ENCODE data around the gene TCEA3. TPM values are rescaled to one million over a fixed set of nuclear protein-coding genes. Genes with fewer than 3 reads are reported as not detected.

The TCEA3 gene
- total RNA-seq, 4 donors from 2014 or later: 21.4 to 45.8 (median 26.6) TPM

DNA sequence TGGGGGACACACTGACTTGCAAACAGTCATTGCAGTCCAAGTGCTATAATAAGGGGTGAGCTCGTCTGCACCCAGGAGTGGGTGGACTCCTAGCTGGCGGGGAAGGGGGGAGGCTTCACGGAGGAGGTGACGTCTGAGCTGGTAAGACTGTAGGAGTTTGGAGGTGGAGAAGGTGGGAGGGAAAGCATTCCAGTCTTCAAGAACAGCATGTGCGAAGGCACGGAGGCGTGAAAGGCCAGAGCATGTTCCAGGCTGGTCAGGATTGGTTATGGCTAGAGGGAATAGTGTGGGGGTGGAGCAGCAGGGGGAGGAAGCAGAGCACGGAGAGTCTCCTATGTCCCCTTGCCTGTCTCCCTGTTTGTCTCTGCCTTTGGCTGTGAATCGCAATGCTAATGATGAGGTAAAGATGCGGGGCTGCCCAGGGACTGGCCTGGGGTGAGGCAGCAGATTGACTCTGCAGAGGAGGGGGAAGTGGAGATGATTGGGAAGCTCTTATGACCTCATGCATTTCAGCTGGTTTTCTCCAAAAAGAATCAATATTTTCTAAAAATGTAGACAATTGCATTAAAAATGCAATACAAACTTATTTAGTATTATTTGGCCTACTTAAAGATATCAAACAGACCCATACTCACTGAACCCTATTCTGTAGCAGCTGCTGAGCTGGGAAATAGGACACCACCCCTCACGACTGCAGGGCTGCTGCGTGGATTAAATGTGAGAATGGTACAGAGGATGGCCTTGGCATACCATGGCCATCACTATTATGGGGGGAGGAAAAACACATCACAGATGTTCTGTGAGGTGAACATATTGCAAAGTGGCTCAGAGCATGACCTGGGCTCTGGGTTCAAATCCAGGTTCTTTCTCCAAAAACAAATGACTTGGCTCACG lies 52.3 kb downstream of the TCEA3 start:
- Histone ChIP-seq H3K9me3 (no peaks in the 10 kb centered on the region), H3K4me1 (peaks cover 5 to 52% (median 28%) of the 10 kb centered on the region in 3 donors), H3K36me3 (no peaks in the 10 kb centered on the region), H3K4me3 (no peak overlapping the region), H3K27me3 (no peaks in the 10 kb centered on the region), H3K27ac (peak overlapping the region in 2 of 4 donors; percentile 23 to 95)
- no peak for ATAC-seq
- TF ChIP-seq EP300 (IDR thresholded peaks at IDR 0.05) (no peak), POLR2AphosphoS5 (IDR thresholded peaks at IDR 0.05) (no peak), POLR2A (IDR thresholded peaks at IDR 0.05) (no peak), CTCF (IDR thresholded peaks at IDR 0.05) (no peak)
- 63 to 66% methylated on average over 7 to 11 of the region's 13 CpGs for WGBS, 2 donors (ENCODE audit: low coverage in 1 of 2)

GRCh38 chr1:23370709-23371584 lies 53.6 kb downstream of the TCEA3 start:
- peak overlapping the region in 1 of 2 donors; percentile 64 for H3K4me3 ChIP-seq
- peaks cover 5 to 52% (median 32%) of the 10 kb centered on the region in 3 donors for H3K4me1 ChIP-seq
- no peaks in the 10 kb centered on the region for H3K9me3 ChIP-seq
- no peaks in the 10 kb centered on the region for H3K27me3 ChIP-seq
- WGBS, 2 donors (ENCODE audit: low coverage in 1 of 2): 9 to 30% methylated on average over 4 to 7 of the region's 13 CpGs
- peak overlapping the region in 3 of 4 donors; percentile 95 to 100 (median 99) for H3K27ac ChIP-seq
- no peak for TF ChIP-seq POLR2AphosphoS5 (IDR thresholded peaks at IDR 0.05)
- TF ChIP-seq EP300 (IDR thresholded peaks at IDR 0.05): no peak
- no peak for TF ChIP-seq CTCF (IDR thresholded peaks at IDR 0.05)
- no peak for TF ChIP-seq POLR2A (IDR thresholded peaks at IDR 0.05)
- peaks cover 0 to 10% of the 10 kb centered on the region in 2 donors for H3K36me3 ChIP-seq
- ATAC-seq: no peak

DNA sequence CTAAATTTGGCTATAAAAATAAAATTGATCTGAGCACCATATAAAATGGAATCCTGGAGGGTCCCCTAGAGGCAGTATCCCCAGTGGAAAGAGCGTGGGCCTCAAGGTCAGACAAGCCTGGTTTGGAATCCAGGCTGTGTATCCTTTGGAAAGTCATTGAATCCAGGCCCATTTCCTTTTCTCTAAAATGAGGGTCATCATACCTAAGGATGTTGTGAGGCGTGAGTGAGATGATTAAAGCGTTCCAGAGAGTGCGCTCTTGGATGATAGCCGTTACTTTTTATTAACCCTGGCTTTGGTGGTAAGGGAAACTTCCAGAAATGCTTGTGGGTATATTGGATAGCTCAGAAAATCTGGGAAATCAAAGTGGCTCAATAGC lies 54.2 kb downstream of the TCEA3 start:
- WGBS, 2 donors (ENCODE audit: low coverage in 1 of 2): 25 to 31% methylated on average over 3 to 5 of the region's 5 CpGs
- H3K36me3 ChIP-seq: peaks cover 0 to 16% of the 10 kb centered on the region in 2 donors
- H3K9me3 ChIP-seq: no peaks in the 10 kb centered on the region
- no peaks in the 10 kb centered on the region for H3K27me3 ChIP-seq
- peak overlapping the region; percentile 86 to 100 (median 97) for H3K27ac ChIP-seq
- peak overlapping the region in 1 of 2 donors; percentile 64 for H3K4me3 ChIP-seq
- no peak for TF ChIP-seq POLR2AphosphoS5 (IDR thresholded peaks at IDR 0.05)
- TF ChIP-seq EP300 (IDR thresholded peaks at IDR 0.05): no peak
- TF ChIP-seq CTCF (IDR thresholded peaks at IDR 0.05): no peak
- TF ChIP-seq POLR2A (IDR thresholded peaks at IDR 0.05): no peak
- peaks cover 5 to 56% (median 32%) of the 10 kb centered on the region in 3 donors for H3K4me1 ChIP-seq
- ATAC-seq: no peak

DNA sequence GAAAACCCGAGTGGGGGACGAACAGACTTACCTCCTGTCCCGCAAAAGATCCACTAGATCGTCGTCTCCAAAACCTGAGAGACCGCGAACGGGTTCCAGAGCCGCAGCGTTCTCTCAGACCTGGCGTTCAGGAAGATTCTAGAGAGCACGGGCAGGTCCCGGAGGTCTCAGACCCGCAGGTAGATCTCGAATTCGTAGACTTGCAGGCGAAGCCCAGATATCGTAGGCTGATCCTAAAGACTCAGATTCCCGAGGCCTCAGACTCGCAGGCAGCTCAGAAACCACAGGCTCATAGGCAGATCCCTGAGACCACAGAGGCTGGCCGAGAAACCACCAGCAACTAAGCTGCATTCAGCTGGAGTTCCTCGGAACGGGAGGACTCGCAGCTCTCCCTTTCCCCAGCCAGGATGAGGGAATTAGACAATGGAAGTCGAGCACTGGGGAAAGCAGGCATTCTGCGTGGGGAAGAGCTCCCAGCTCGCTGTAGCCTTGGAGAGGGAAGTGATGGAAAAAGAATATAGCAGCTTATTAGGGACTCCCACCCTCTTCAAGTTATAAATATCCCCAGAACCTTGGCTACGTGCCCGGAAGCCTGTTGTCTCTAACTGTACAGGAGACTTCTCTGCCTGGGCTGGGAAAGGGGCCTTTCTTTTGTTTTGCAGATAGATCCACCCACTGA lies 55.1 kb downstream of the TCEA3 start, which contains the start of gene ZNF436:
Gene ZNF436, minus strand, starts transcription at position 502 of the 679 bp plus-strand sequence. CDS start 1,831 bp downstream, outside the sequence.
- Histone ChIP-seq H3K36me3 (peaks cover 0 to 24% of the 10 kb centered on the region in 2 donors), H3K27ac (peak within 1 kb of the TSS; percentile 86 to 100 (median 97)), H3K27me3 (no peaks in the 10 kb centered on the region), H3K9me3 (peaks cover 0 to 5% (median 0%) of the 10 kb centered on the region in 3 donors), H3K4me3 (peak within 1 kb of the TSS; percentile 46 to 64), H3K4me1 (peaks cover 5 to 56% (median 32%) of the 10 kb centered on the region in 3 donors)
- peak; percentile 36 for TF ChIP-seq POLR2AphosphoS5 (IDR thresholded peaks at IDR 0.05)
- no peak for TF ChIP-seq CTCF (IDR thresholded peaks at IDR 0.05)
- TF ChIP-seq EP300 (IDR thresholded peaks at IDR 0.05): no peak
- TF ChIP-seq POLR2A (IDR thresholded peaks at IDR 0.05): peak in 1 of 2 donors; percentile 44
- 0% methylated on average over 5 to 17 of the region's 29 CpGs for WGBS, 2 donors (ENCODE audit: low coverage in 1 of 2)
- no peak for ATAC-seq

Data from gastroesophageal sphincter (tissue), 4 donors.